H1 (cell line): ENCODE data around the gene PRPF31. TPM values are rescaled to one million over a fixed set of nuclear protein-coding genes. Genes with fewer than 3 reads are reported as not detected.

Experiments
- ATF2 ChIP-seq: IDR thresholded peaks from 2 replicates; pipeline ENCODE4 v1.6.1; 2012; ENCODE audit warnings: low read length, inconsistent platforms
- BCL11A ChIP-seq, 2 experiments: IDR thresholded peaks; one replicate each; pipeline ENCODE4 v1.6.1; 2011; ENCODE audit warnings: low read depth in 2 of 2, low read length in 2 of 2, mild to moderate bottlenecking in 2 of 2
- BRCA1 ChIP-seq: IDR thresholded peaks from 2 replicates; pipeline ENCODE4 v1.6.1; 2012; ENCODE audit warnings: low read depth, low read length, improper control_type of control experiment
- CBX5 ChIP-seq: fragments of 300-800, 300-1000 bp; sonication (generic); IDR thresholded peaks from 2 replicates; pipeline ENCODE4 v1.7.1; 2016; ENCODE audit warnings: antibody characterized with exemption, low read length, low read depth
- CBX8 ChIP-seq: fragments of 300-800, 300-1000 bp; sonication (generic); IDR thresholded peaks from 2 replicates; pipeline ENCODE4 v1.7.1; 2016; ENCODE audit warnings: low read depth, low read length, borderline replicate concordance
- CEBPB ChIP-seq: IDR thresholded peaks from 2 replicates; pipeline ENCODE4 v1.6.1; 2012; ENCODE audit warnings: low read depth, low read length
- CHD1 ChIP-seq: IDR thresholded peaks from 2 replicates; pipeline ENCODE4 v1.6.1; 2012; ENCODE audit warnings: low read depth, low read length, improper control_type of control experiment
- CREB1 ChIP-seq: IDR thresholded peaks from 2 replicates; pipeline ENCODE4 v1.6.1; 2012; ENCODE audit warnings: inconsistent platforms
- E2F6 ChIP-seq: IDR thresholded peaks from 2 replicates; pipeline ENCODE4 v1.6.1; 2012; ENCODE audit warnings: inconsistent platforms
- EP300 ChIP-seq, 2 experiments: IDR thresholded peaks; 1 replicate in 1 of 2; 2 replicates in 1 of 2; pipeline ENCODE4 v1.6.1; 2011 to 2012; ENCODE audit warnings: low read depth in 2 of 2, low read length in 2 of 2, mild to moderate bottlenecking in 2 of 2, borderline replicate concordance in 1 of 2, inconsistent platforms in 1 of 2, moderate library complexity in 1 of 2
- HDAC2 ChIP-seq, 2 experiments: fragments of 300-600 bp in 1 of 2; sonication (generic) in 1 of 2; IDR thresholded peaks; 2 replicates each; pipeline ENCODE4 v1.6.1; 2011 to 2012; ENCODE audit warnings: low read depth in 2 of 2, low read length in 2 of 2, mild to moderate bottlenecking in 2 of 2, moderate library complexity in 2 of 2, borderline replicate concordance in 1 of 2, inconsistent platforms in 1 of 2
- JUN ChIP-seq: IDR thresholded peaks from 2 replicates; pipeline ENCODE4 v1.6.1; 2011; ENCODE audit warnings: low read depth, mild to moderate bottlenecking, improper control_type of control experiment, low read length
- KDM5A ChIP-seq: fragments of 200-600 bp; IDR thresholded peaks from 2 replicates; pipeline ENCODE4 v1.7.1; 2012; ENCODE audit warnings: mild to moderate bottlenecking, low read length, inconsistent platforms, mixed read lengths
- MAFK ChIP-seq: IDR thresholded peaks from 2 replicates; pipeline ENCODE4 v1.6.1; 2012; ENCODE audit warnings: low read depth, mild to moderate bottlenecking, improper control_type of control experiment, low read length
- MAX ChIP-seq: IDR thresholded peaks from 2 replicates; pipeline ENCODE4 v1.6.1; 2012; ENCODE audit warnings: inconsistent platforms
- NRF1 ChIP-seq: IDR thresholded peaks from 2 replicates; pipeline ENCODE4 v1.6.1; 2011; ENCODE audit warnings: mild to moderate bottlenecking, low read depth, low read length, improper control_type of control experiment
- POU5F1 ChIP-seq: IDR thresholded peaks from 2 replicates; pipeline ENCODE4 v1.6.1; 2011; ENCODE audit warnings: low read depth, mild to moderate bottlenecking, low read length, moderate library complexity
- RNF2 ChIP-seq: fragments of 200-900, 300-1000 bp; sonication (generic); IDR thresholded peaks from 2 replicates; pipeline ENCODE4 v1.7.1; 2016; ENCODE audit warnings: borderline replicate concordance, low read depth, mild to moderate bottlenecking, antibody characterized with exemption, low read length; ENCODE audit not compliant: poor library complexity, severe bottlenecking; ENCODE audit errors: missing control alignments
- RXRA ChIP-seq: IDR thresholded peaks from 2 replicates; pipeline ENCODE4 v1.6.1; 2011; ENCODE audit warnings: low read depth, mild to moderate bottlenecking, low read length, moderate library complexity; ENCODE audit not compliant: insufficient read depth
- SRF ChIP-seq: IDR thresholded peaks from 2 replicates; pipeline ENCODE4 v1.6.1; 2011; ENCODE audit warnings: mild to moderate bottlenecking, low read depth, low read length, moderate library complexity
- TBP ChIP-seq: IDR thresholded peaks from 2 replicates; pipeline ENCODE4 v1.6.1; 2011; ENCODE audit warnings: low read depth, low read length, improper control_type of control experiment
- ZNF274 ChIP-seq: IDR thresholded peaks from 2 replicates; pipeline ENCODE4 v1.7.0; 2012; ENCODE audit warnings: low read length, borderline replicate concordance; ENCODE audit errors: extremely low read depth
- polyA plus RNA-seq, 7 experiments: library from polyadenylated mRNA; depleted of rRNA in 3 of 7; stranded (reverse) in 5 of 7; unstranded in 2 of 7; fragments of >200 nt in 5 of 7; fragments of 200-250 nt in 2 of 7; gene quantifications; 1 replicate in 5 of 7; 2 replicates in 1 of 7; 4 replicates in 1 of 7; pipeline versions ENCODE4 v1.2.1 to v1.2.3, GENCODE V29; 2011 to 2013; ENCODE audit warnings: missing spikeins in 2 of 7, mixed read lengths in 2 of 7
- total RNA-seq: library from RNA; stranded (reverse); fragmentation: NEBNext Ultra II Directional; extraction: Animal tissue kit (Norgen Biotek cat#: 25700); gene quantifications from 2 replicates; pipeline ENCODE4 v1.2.1, GENCODE V29; 2021

PRPF31 gene
- total and polyA plus RNA-seq, 2 of the 8 experiments (the other 6 are each of a cell fraction or from before 2014, with no cell fraction given) = 51.1 to 97.4 TPM

GRCh38 chr19:54133312-54133956, 17.9 kb downstream of the PRPF31 start (continued):
- TF ChIP-seq CEBPB = no peak
- TF ChIP-seq ZNF274 = no peak
- no peak for TF ChIP-seq TBP
- TF ChIP-seq MAFK = no peak
- no peak for TF ChIP-seq CREB1
- no peak for TF ChIP-seq EP300 (IDR thresholded peaks at IDR 0.05; ENCODE audit: borderline replicate concordance in 1 of 2, low read depth in 2 of 2, low read length in 2 of 2)
- peak; percentile 70; the same call in 1 of the 2 replicates for TF ChIP-seq RXRA
- no peak for TF ChIP-seq CHD1
- no peak; the same call in 1 of the 2 replicates for TF ChIP-seq KDM5A
- peak in 1 of 2 experiments; percentile 87; a peak in 1 of 4 replicates for TF ChIP-seq HDAC2 (IDR thresholded peaks at IDR 0.05; ENCODE audit: borderline replicate concordance in 1 of 2, low read depth in 2 of 2, low read length in 2 of 2)
- no peak for TF ChIP-seq E2F6
- no peak for TF ChIP-seq POU5F1
- TF ChIP-seq JUN = no peak
- no peak for TF ChIP-seq NRF1
- TF ChIP-seq CBX8 = no peak
- peak; percentile 71 for TF ChIP-seq RNF2
- 0 out of 2 replicates have a peak, but pooled peaks have one; percentile 12 for TF ChIP-seq ATF2
- no peak for TF ChIP-seq BRCA1
- no peak for TF ChIP-seq MAX
- no peak for TF ChIP-seq BCL11A (IDR thresholded peaks at IDR 0.05; ENCODE audit: low read depth in 2 of 2, low read length in 2 of 2)
- peak; percentile 69; the same call in 1 of the 2 replicates for TF ChIP-seq CBX5
- TF ChIP-seq SRF = no peak
